Panc1 (cell line): ENCODE results near the gene CPO. TPM values are rescaled to one million over a fixed set of nuclear protein-coding genes. Genes with fewer than 3 reads are reported as not detected.

Experiments
- ATAC-seq: fragments of 200-7000 bp; cut with Tn5 transposase; 2 replicates; pipeline ENCODE4 v1.9.1; 2020; ENCODE audit warnings: mild to moderate bottlenecking, moderate library complexity
- Bru-seq: library from RNA; stranded (reverse); fragments of 400-500 nt; gene quantifications from one replicate; lab custom pipeline; 2021; lab: Mats Ljungman, UMichigan
- BruChase-seq, 2 experiments: library from RNA; stranded (reverse); fragments of 400-500 nt; gene quantifications; one replicate each; lab custom pipeline; 2021; lab: Mats Ljungman, UMichigan
- BruUV-seq: library from RNA; stranded (reverse); fragments of 400-500 nt; replicated peaks from 2 replicates; lab custom pipeline; 2021; lab: Mats Ljungman, UMichigan
- CTCF ChIA-PET: fragments of 300-600 bp; sonication (Branson Sonifier 250); formaldehyde crosslinking; loops from one replicate; lab custom pipeline; 2022; ENCODE audit warnings: antibody characterized with exemption; lab: Charles Lee
- POLR2A ChIA-PET: fragments of 300-600 bp; sonication (Branson Sonifier 250); formaldehyde crosslinking; loops from one replicate; lab custom pipeline; 2022; ENCODE audit warnings: antibody characterized with exemption; lab: Charles Lee
- DNase-seq: peaks from one replicate; pipeline ENCODE4 v3.0.0-alpha.2; 2010; ENCODE audit warnings: low read depth, low spot score
- H3K27ac ChIP-seq: 2 replicates; pipeline ENCODE4 v1.5.1; 2011; ENCODE audit warnings: mild to moderate bottlenecking, low read length, inconsistent platforms
- H3K27me3 ChIP-seq: fragments of 200-500 bp; sonication (Bioruptor generic); 2 replicates; pipeline ENCODE4 v1.6.0; 2014; ENCODE audit warnings: low read length, inconsistent platforms; ENCODE audit not compliant: control insufficient read depth, insufficient read depth
- H3K36me3 ChIP-seq: fragments of 200-500 bp; sonication (Bioruptor generic); 2 replicates; pipeline ENCODE4 v1.5.1; 2014; ENCODE audit warnings: inconsistent platforms, mild to moderate bottlenecking, low read length, moderate library complexity; ENCODE audit not compliant: control insufficient read depth, insufficient read depth
- H3K4me1 ChIP-seq: 2 replicates; pipeline ENCODE4 v1.5.1; 2011; ENCODE audit warnings: inconsistent platforms, mild to moderate bottlenecking, low read length, moderate library complexity; ENCODE audit not compliant: control insufficient read depth, insufficient read depth
- H3K4me3 ChIP-seq, 2 experiments: 2 replicates each; pipeline ENCODE4 v1.5.1; 2011 to 2012; ENCODE audit warnings: low read depth in 2 of 2, low read length in 2 of 2, mild to moderate bottlenecking in 2 of 2, inconsistent platforms in 1 of 2, moderate library complexity in 1 of 2
- H3K9me3 ChIP-seq: fragments of 200-500 bp; sonication (Bioruptor generic); 2 replicates; pipeline ENCODE4 v1.5.1; 2014; ENCODE audit warnings: low read depth, mild to moderate bottlenecking, inconsistent platforms, low read length, moderate library complexity; ENCODE audit not compliant: control insufficient read depth, insufficient read depth
- CTCF ChIP-seq: fragments of 450-650 bp; IDR thresholded peaks from 2 replicates; pipeline ENCODE4 v1.5.1; 2017; ENCODE audit warnings: mild to moderate bottlenecking
- POLR2AphosphoS5 ChIP-seq: IDR thresholded peaks from 2 replicates; pipeline ENCODE4 v1.6.1; 2012; ENCODE audit warnings: mild to moderate bottlenecking, low read depth, low read length, moderate library complexity
- REST ChIP-seq, 2 experiments: IDR thresholded peaks; 2 replicates each; pipeline ENCODE4 v1.6.1; 2011 to 2012; ENCODE audit warnings: low read depth in 2 of 2, control low read depth in 1 of 2, low read length in 1 of 2, mild to moderate bottlenecking in 1 of 2, moderate library complexity in 1 of 2; ENCODE audit not compliant: insufficient read depth in 1 of 2
- SIN3A ChIP-seq: IDR thresholded peaks from 2 replicates; pipeline ENCODE4 v1.6.1; 2012; ENCODE audit warnings: low read depth, mild to moderate bottlenecking, low read length, moderate library complexity, borderline replicate concordance; ENCODE audit not compliant: insufficient read depth
- TCF7L2 ChIP-seq: IDR thresholded peaks from 2 replicates; pipeline ENCODE4 v1.6.1; 2011; ENCODE audit warnings: mild to moderate bottlenecking, low read depth, low read length, inconsistent platforms
- in situ Hi-C: cut with HindIII; loops from 2 replicates; pipeline ENCODE4 v1.10.0; 2016; ENCODE audit warnings: low sequenced_read_pairs, low pct_unique_long_range_greater_than_20kb
- intact Hi-C: fragments of 100-400 bp; cut with micrococcal nuclease; formaldehyde crosslinking; loops from one replicate; pipeline ENCODE4 v1.10.0; 2022; ENCODE audit not compliant: unreplicated experiment
- long read RNA-seq: library from polyadenylated mRNA; unstranded; transcript quantifications from one replicate; pipeline ENCODE4 v2.0.0, GENCODE V29; 2021; ENCODE audit not compliant: unreplicated experiment
- polyA plus RNA-seq: library from polyadenylated mRNA; unstranded; fragments of >200 nt; gene quantifications from one replicate; pipeline ENCODE4 v1.2.1, GENCODE V29; 2012; ENCODE audit warnings: missing spikeins; ENCODE audit not compliant: insufficient read length
- total RNA-seq: library from RNA; stranded (reverse); gene quantifications from one replicate; pipeline ENCODE4 v1.2.1, GENCODE V29; 2021; ENCODE audit not compliant: unreplicated experiment

CPO gene
- total RNA-seq (not detected), Bru-seq, nascent RNA (percentile 22 among the genes with signal in this experiment), BruChase-seq, experiment 1, labeled RNA remaining after a 2-hour chase (percentile 38 among the genes with signal in this experiment), BruChase-seq, experiment 2, labeled RNA remaining after a 6-hour chase (percentile 23 among the genes with signal in this experiment)
- not detected for polyA plus RNA-seq
- long read RNA-seq = 0 reads

- H3K9me3 ChIP-seq = no peaks in the 10 kb centered on the region
- no peak for DNase-seq
- H3K4me3 ChIP-seq = no peak within 1 kb of the TSS
- in situ Hi-C loops = no loop called here
- H3K36me3 ChIP-seq = no peaks in the 10 kb centered on the region
- no peaks in the 10 kb centered on the region for H3K4me1 ChIP-seq
- ChIA-PET POLR2A (no interaction called here), CTCF (no interaction called here)
- TF ChIP-seq TCF7L2 (no peak), CTCF (no peak), REST (IDR thresholded peaks at IDR 0.05; ENCODE audit: insufficient read depth in 1 of 2, low read depth in 2 of 2, low read length in 1 of 2) (no peak), SIN3A (no peak), POLR2AphosphoS5 (no peak)
- no peaks in the 10 kb centered on the region for H3K27me3 ChIP-seq
- intact Hi-C loops = no loop called here
- H3K27ac ChIP-seq = no peak within 1 kb of the TSS
- ATAC-seq = no peak
- no TSS peak for BruUV-seq
These were observed at the start of gene CPO for GRCh38 chr2:206939340-206939739. TSS of gene CPO (plus strand) at chr2:206939518. CDS start at chr2:206939600, 82 bp downstream.

- H3K36me3 ChIP-seq = no peaks in the 10 kb centered on the region
- no peak for DNase-seq
- H3K4me1 ChIP-seq = no peaks in the 10 kb centered on the region
- H3K27ac ChIP-seq = no peak overlapping the region
- TF ChIP-seq REST (IDR thresholded peaks at IDR 0.05; ENCODE audit: insufficient read depth in 1 of 2, low read depth in 2 of 2, low read length in 1 of 2) = no peak
- no peak for TF ChIP-seq SIN3A
- no peak for TF ChIP-seq CTCF
- TF ChIP-seq TCF7L2 = no peak
- TF ChIP-seq POLR2AphosphoS5 = no peak
- H3K27me3 ChIP-seq = no peaks in the 10 kb centered on the region
- BruUV-seq = no TSS peak
- no peaks in the 10 kb centered on the region for H3K9me3 ChIP-seq
- ChIA-PET POLR2A (no interaction called here), CTCF (no interaction called here)
- no peak for ATAC-seq
- no peak overlapping the region for H3K4me3 ChIP-seq
- intact Hi-C loops (no loop called here), in situ Hi-C loops (no loop called here)
These were observed 49.1 kb upstream of the CPO start for GRCh38 chr2:206890179-206890578.
